ENCODE data around the gene RABL3.

DNA sequence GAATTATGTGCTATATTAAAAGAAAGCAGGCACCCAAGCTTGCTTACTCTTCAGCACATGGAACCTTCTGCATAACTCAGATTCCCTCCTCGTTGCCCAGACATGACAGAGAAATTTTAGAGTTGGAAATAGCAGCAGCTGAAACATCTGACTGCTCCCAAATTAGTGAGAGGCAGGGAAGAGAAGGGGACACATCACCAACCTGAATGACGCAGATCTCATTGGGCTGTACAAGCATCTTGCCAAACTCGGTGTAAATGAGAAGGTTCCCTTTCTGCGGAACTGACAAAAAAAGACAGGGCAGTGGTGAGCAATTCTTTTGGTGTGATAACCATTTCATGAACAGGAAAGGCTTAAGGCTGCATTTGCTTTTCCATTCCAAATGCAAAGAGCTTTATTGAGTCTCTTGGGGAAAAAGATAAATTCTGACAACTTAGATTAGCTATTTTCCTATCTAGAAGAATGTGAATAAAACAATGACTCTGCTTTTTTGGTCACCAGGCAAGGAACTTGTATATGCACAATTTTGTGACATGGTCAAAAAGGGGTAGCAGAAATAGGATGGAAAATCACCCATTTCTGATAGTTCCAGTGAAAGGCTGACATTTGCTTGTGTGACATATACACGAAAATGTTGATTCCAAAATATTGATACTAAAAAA, 95.4 kb downstream of the RABL3 start:
- TF ChIP-seq, protein P1, sequence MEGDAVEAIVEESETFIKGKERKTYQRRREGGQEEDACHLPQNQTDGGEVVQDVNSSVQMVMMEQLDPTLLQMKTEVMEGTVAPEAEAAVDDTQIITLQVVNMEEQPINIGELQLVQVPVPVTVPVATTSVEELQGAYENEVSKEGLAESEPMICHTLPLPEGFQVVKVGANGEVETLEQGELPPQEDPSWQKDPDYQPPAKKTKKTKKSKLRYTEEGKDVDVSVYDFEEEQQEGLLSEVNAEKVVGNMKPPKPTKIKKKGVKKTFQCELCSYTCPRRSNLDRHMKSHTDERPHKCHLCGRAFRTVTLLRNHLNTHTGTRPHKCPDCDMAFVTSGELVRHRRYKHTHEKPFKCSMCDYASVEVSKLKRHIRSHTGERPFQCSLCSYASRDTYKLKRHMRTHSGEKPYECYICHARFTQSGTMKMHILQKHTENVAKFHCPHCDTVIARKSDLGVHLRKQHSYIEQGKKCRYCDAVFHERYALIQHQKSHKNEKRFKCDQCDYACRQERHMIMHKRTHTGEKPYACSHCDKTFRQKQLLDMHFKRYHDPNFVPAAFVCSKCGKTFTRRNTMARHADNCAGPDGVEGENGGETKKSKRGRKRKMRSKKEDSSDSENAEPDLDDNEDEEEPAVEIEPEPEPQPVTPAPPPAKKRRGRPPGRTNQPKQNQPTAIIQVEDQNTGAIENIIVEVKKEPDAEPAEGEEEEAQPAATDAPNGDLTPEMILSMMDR (conservative IDR thresholded peaks at IDR 0.05; ENCODE audit: low read depth, low read length) = no peak
- TF ChIP-seq POLR2A (IDR thresholded peaks at IDR 0.05; ENCODE audit: low read depth, low read length) = no peak
- no peak for TF ChIP-seq MAZ (IDR thresholded peaks at IDR 0.05; ENCODE audit: borderline replicate concordance, low read depth, low read length)
- no peak for TF ChIP-seq RCOR1 (IDR thresholded peaks at IDR 0.05; ENCODE audit: insufficient replicate concordance, low read length)
- TF ChIP-seq, protein P2, sequence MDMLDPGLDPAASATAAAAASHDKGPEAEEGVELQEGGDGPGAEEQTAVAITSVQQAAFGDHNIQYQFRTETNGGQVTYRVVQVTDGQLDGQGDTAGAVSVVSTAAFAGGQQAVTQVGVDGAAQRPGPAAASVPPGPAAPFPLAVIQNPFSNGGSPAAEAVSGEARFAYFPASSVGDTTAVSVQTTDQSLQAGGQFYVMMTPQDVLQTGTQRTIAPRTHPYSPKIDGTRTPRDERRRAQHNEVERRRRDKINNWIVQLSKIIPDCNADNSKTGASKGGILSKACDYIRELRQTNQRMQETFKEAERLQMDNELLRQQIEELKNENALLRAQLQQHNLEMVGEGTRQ (IDR thresholded peaks at IDR 0.05; ENCODE audit: low read depth, low read length) = no peak
- no peak for TF ChIP-seq CEBPB (IDR thresholded peaks at IDR 0.05; ENCODE audit: low read depth, low read length)
- TF ChIP-seq FOS (IDR thresholded peaks at IDR 0.05; ENCODE audit: low read depth, low read length) = no peak
- no peak for TF ChIP-seq RAD21 (IDR thresholded peaks at IDR 0.05; ENCODE audit: low read length)
- TF ChIP-seq CHD1 (IDR thresholded peaks at IDR 0.05; ENCODE audit: low read depth, low read length) = no peak
- TF ChIP-seq, protein P3, sequence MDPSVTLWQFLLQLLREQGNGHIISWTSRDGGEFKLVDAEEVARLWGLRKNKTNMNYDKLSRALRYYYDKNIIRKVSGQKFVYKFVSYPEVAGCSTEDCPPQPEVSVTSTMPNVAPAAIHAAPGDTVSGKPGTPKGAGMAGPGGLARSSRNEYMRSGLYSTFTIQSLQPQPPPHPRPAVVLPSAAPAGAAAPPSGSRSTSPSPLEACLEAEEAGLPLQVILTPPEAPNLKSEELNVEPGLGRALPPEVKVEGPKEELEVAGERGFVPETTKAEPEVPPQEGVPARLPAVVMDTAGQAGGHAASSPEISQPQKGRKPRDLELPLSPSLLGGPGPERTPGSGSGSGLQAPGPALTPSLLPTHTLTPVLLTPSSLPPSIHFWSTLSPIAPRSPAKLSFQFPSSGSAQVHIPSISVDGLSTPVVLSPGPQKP (IDR thresholded peaks at IDR 0.05; ENCODE audit: borderline replicate concordance, low read depth, low read length) = no peak
